Activated CD4-positive, CD25-positive, alpha-beta regulatory T cell (primary cell): ENCODE data around the gene GATAD2B.
"Not testable (repeated sequence)": the region's sequence is repeated elsewhere in the genome, so short reads cannot be mapped to it uniquely, and the experiment has no call there.

Source experiments
- DNase-seq, 4 experiments: peaks; one replicate each; lab custom pipeline; 2025; lab: John Stamatoyannopoulos, UW

Gene GATAD2B

GRCh38 chr1:153833968-153834367, 88.8 kb downstream of the GATAD2B start:
- DNase-seq: not testable (repeated sequence)

GRCh38 chr1:153833171-153833570, 89.6 kb downstream of the GATAD2B start:
- DNase-seq: no peak

- no peak for DNase-seq
Measured at GRCh38 chr1:153832293-153832692, 90.5 kb downstream of the GATAD2B start.

GRCh38 chr1:153831026-153831425, 91.7 kb downstream of the GATAD2B start:
- DNase-seq: no peak

GRCh38 chr1:153827168-153827964, 95.4 kb downstream of the GATAD2B start:
- DNase-seq: no peak

GRCh38 chr1:153818876-153819275, 103.9 kb downstream of the GATAD2B start:
- no peak for DNase-seq

- DNase-seq: no peak
Measured at GRCh38 chr1:153816283-153816889, 106.4 kb downstream of the GATAD2B start.

- DNase-seq: no peak
Measured at GRCh38 chr1:153805886-153806719, 116.7 kb downstream of the GATAD2B start.

GRCh38 chr1:153805042-153805745, 117.6 kb downstream of the GATAD2B start:
- no peak for DNase-seq

GRCh38 chr1:153804112-153804511, 118.7 kb downstream of the GATAD2B start:
- no peak for DNase-seq

- DNase-seq: no peak
Measured at GRCh38 chr1:153803470-153804056, 119.2 kb downstream of the GATAD2B start.

- DNase-seq: no peak
Measured at GRCh38 chr1:153801786-153802697, 120.7 kb downstream of the GATAD2B start.

GRCh38 chr1:153801028-153801625, 121.6 kb downstream of the GATAD2B start:
- DNase-seq: no peak

- DNase-seq: no peak
Measured at GRCh38 chr1:153800516-153800915, 122.3 kb downstream of the GATAD2B start.

GRCh38 chr1:153799566-153800465, 123.0 kb downstream of the GATAD2B start:
- DNase-seq: no peak

GRCh38 chr1:153799016-153799415, 123.8 kb downstream of the GATAD2B start:
- DNase-seq: no peak

- no peak for DNase-seq
Measured at GRCh38 chr1:153798468-153798780, 124.3 kb downstream of the GATAD2B start.

GRCh38 chr1:153796786-153797659, 125.7 kb downstream of the GATAD2B start:
- peak; percentile 68 to 83 (median 73) for DNase-seq
